ENCODE results near the gene RGS18.

GRCh38 chr1:192225266-192225665 is 67.0 kb downstream of the RGS18 start:
- TF ChIP-seq SP2 (tag by site-specific recombination; IDR thresholded peaks at IDR 0.05) (no peak), HIC1 (tag by site-specific recombination; IDR thresholded peaks at IDR 0.05) (no peak), ZNF211 (tag by site-specific recombination; IDR thresholded peaks at IDR 0.05; ENCODE audit: low read depth) (no peak), TCF7L2 (IDR thresholded peaks at IDR 0.05; ENCODE audit: borderline replicate concordance, low read depth, low read length) (no peak)
